Kidney (tissue), 14 donors: Measurements from ENCODE around the gene SPP1. TPM values are rescaled to one million over a fixed set of nuclear protein-coding genes. Genes with fewer than 3 reads are reported as not detected.
"Not testable (repeated sequence)": the region's sequence is repeated elsewhere in the genome, so short reads cannot be mapped to it uniquely, and the experiment has no call there.

Source experiments
- DNase-seq, 5 donors: peaks; one replicate each; pipeline ENCODE4 v3.0.0-alpha.2; 2013 to 2020
- FAIRE-seq: peaks from 2 replicates; lab custom pipeline; 2012; peaks lifted over from hg19 to GRCh38; lab: Jason Lieb, UNC
- H3K27ac ChIP-seq, 2 donors: one replicate each; pipeline ENCODE4 v1.7.0; 2013; ENCODE audit warnings: low read depth in 2 of 2, low read length in 2 of 2, inconsistent platforms in 1 of 2
- H3K27me3 ChIP-seq: one replicate; pipeline ENCODE4 v1.7.1; 2013; ENCODE audit warnings: low read length, inconsistent platforms; ENCODE audit not compliant: control insufficient read depth, insufficient read depth
- H3K36me3 ChIP-seq, 3 donors: one replicate each; pipeline versions ENCODE4 v1.7.0 to v1.7.1; 2013; ENCODE audit warnings: low read length in 3 of 3, control low read depth in 1 of 3, inconsistent platforms in 1 of 3; ENCODE audit not compliant: insufficient read depth in 3 of 3, control insufficient read depth in 2 of 3
- H3K4me1 ChIP-seq, 3 donors: one replicate each; pipeline versions ENCODE4 v1.7.0 to v1.7.1; 2013; ENCODE audit warnings: low read length in 3 of 3, inconsistent platforms in 1 of 3, low read depth in 1 of 3; ENCODE audit not compliant: control insufficient read depth in 2 of 3, insufficient read depth in 2 of 3
- H3K4me3 ChIP-seq, 3 donors: one replicate each; pipeline versions ENCODE4 v1.7.0 to v1.8.1; 2013; ENCODE audit warnings: low read length in 3 of 3, control low read depth in 1 of 3, inconsistent platforms in 1 of 3
- H3K9ac ChIP-seq, 3 donors: one replicate each; pipeline versions ENCODE4 v1.7.0 to v1.7.1; 2013; ENCODE audit warnings: low read length in 3 of 3, control low read depth in 1 of 3, inconsistent platforms in 1 of 3
- H3K9me3 ChIP-seq, 3 donors: one replicate each; pipeline versions ENCODE4 v1.7.0 to v1.7.1; 2013; ENCODE audit warnings: low read length in 3 of 3, control low read depth in 1 of 3, inconsistent platforms in 1 of 3; ENCODE audit not compliant: control insufficient read depth in 2 of 3, insufficient read depth in 1 of 3
- CTCF ChIP-seq: IDR thresholded peaks from 3 replicates; pipeline ENCODE4 v1.5.1; 2012; ENCODE audit warnings: mild to moderate bottlenecking, moderate library complexity, borderline replicate concordance; ENCODE audit not compliant: insufficient read depth; ENCODE audit errors: extremely low read depth
- intact Hi-C: fragments of 100-400 bp; cut with DNase I; formaldehyde crosslinking; loops from one replicate; pipeline ENCODE4 v1.11.1; 2022
- polyA plus RNA-seq: library from polyadenylated mRNA; stranded (reverse); fragments of 350-450 nt; fragmentation: Illumina TruSeq; extraction: RNeasy Lipid Tissue Mini Kit (QIAGEN cat#74804); gene quantifications from one replicate; pipeline ENCODE4 v1.2.3, GENCODE V29; 2014; ENCODE audit warnings: low read depth, low replicate concordance; ENCODE audit not compliant: insufficient read depth
- total RNA-seq: library from RNA; stranded (reverse); fragmentation: NEBNext Ultra II Directional; extraction: Animal tissue kit (Norgen Biotek cat#: 25700); gene quantifications from one replicate; pipeline ENCODE4 v1.2.1, GENCODE V29; 2021
- donor health status: control.
- donor health status: control.
- donor health status: control.
- donor health status: control.
- donor health status: control.
- donor health status: DM: yes; HTN: yes; CAD: no.
- donor health status: Normal renal cell carcinoma (clear cell type).

The SPP1 gene
- total and polyA plus RNA-seq, 2 donors from 2014 or later, result 5,484 to 6,594 TPM

- intact Hi-C loops, result no loop called here
- TF ChIP-seq CTCF, result no peak
- no peaks in the 10 kb centered on the region for H3K27me3 ChIP-seq
- no peak overlapping the region for H3K4me3 ChIP-seq
- DNase-seq (no peak), FAIRE-seq (no peak)
- peaks cover 0 to 1% (median 0%) of the 10 kb centered on the region in 3 donors for H3K9me3 ChIP-seq
- H3K4me1 ChIP-seq, result peaks cover 3 to 35% (median 6%) of the 10 kb centered on the region in 3 donors
- no peak overlapping the region for H3K9ac ChIP-seq
- no peak overlapping the region for H3K27ac ChIP-seq
- H3K36me3 ChIP-seq, result peaks cover 0 to 5% (median 0%) of the 10 kb centered on the region in 3 donors
Measured at GRCh38 chr4:88022289-88022688, 46.8 kb downstream of the SPP1 start.

GRCh38 chr4:88025868-88026661 lies 50.6 kb downstream of the SPP1 start:
- H3K36me3 ChIP-seq, DNase-seq, H3K4me1 ChIP-seq, H3K4me3 ChIP-seq, H3K9ac ChIP-seq, H3K9me3 ChIP-seq, intact Hi-C loops, H3K27me3 ChIP-seq, H3K27ac ChIP-seq, FAIRE-seq: not testable (repeated sequence)

GRCh38 chr4:88027611-88028608 lies 52.4 kb downstream of the SPP1 start:
- intact Hi-C loops, result no loop called here
- DNase-seq (no peak), FAIRE-seq (peak; percentile 80)

More at GRCh38 chr4:88027611-88028608, 52.4 kb downstream of the SPP1 start:
- Histone ChIP-seq H3K9me3 (peaks cover 0 to 1% (median 0%) of the 10 kb centered on the region in 3 donors), H3K36me3 (peaks cover 0 to 3% (median 0%) of the 10 kb centered on the region in 3 donors), H3K9ac (no peak overlapping the region), H3K27ac (peak overlapping the region in 1 of 2 donors; percentile 44), H3K4me1 (peaks cover 0 to 2% (median 0%) of the 10 kb centered on the region in 3 donors), H3K27me3 (no peaks in the 10 kb centered on the region), H3K4me3 (no peak overlapping the region)
- TF ChIP-seq CTCF, result no peak
